Coronary artery (tissue), 2 donors: ENCODE results near the gene RAB15.

ENCODE experiments used
- DNase-seq: peaks from one replicate; pipeline ENCODE4 v3.0.0-alpha.2; 2017; ENCODE audit warnings: low spot score
- H3K27ac ChIP-seq, 2 donors: fragments of 200-600 bp; sonication (generic); one replicate each; pipeline ENCODE4 v1.5.1; 2016 to 2019
- H3K4me3 ChIP-seq: fragments of 200-600 bp; sonication (generic); 2 replicates; pipeline ENCODE4 v1.5.1; 2016; ENCODE audit warnings: mild to moderate bottlenecking, moderate library complexity
- TF ChIP-seq, protein P1 (sequence below): fragments of 200-600 bp; sonication (generic); IDR thresholded peaks from one replicate; pipeline ENCODE4 v1.5.1; 2019; ENCODE audit warnings: antibody characterized with exemption

Gene RAB15

DNA sequence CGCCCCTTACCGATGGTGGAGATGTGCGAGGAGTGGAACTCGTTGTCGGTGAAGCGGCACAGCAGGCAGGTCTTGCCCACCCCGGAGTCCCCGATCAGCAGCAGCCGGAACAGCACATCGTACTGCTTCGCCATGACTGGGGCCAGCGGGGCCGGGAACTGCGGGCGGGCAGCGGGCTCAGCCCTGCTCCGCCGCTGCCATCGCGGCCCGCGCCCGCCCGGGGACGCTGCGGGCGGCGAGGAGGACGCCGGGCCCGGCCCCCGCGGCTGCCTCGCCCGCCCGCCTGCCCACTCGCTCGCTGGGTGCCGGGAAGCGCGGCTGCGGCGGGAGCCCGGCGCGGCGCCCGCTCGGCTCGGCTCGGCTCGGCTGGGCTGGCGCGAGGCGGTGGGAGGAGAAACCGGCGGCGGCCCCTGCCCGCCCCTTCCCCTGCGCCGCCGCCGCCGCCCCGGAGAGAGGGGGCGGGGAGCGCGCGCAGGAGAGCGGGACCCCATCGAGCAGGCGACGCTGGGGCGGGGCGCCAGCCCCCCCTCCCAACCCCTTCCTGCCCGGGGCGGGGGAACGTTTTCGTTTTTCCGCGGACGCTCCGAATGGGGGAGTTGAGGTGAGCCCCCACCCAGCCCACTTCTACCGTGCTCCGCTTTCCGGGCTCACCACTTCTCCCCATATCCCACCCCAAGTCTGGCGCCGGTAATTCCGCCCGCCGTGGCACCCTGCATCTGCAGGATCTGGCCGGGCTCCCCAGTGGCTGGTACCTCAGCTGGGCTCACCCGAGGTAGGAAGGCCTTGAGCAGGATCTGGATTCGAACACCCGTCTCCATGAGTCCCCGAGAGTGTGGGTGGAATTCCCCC is at the start of gene RAB15:
Gene RAB15 (minus strand): TSS at position 394 of the 849 bp plus-strand sequence. CDS start 260 bp downstream, at position 134.
- H3K4me3 ChIP-seq = peak within 1 kb of the TSS; percentile 86
- TF ChIP-seq, protein P1, sequence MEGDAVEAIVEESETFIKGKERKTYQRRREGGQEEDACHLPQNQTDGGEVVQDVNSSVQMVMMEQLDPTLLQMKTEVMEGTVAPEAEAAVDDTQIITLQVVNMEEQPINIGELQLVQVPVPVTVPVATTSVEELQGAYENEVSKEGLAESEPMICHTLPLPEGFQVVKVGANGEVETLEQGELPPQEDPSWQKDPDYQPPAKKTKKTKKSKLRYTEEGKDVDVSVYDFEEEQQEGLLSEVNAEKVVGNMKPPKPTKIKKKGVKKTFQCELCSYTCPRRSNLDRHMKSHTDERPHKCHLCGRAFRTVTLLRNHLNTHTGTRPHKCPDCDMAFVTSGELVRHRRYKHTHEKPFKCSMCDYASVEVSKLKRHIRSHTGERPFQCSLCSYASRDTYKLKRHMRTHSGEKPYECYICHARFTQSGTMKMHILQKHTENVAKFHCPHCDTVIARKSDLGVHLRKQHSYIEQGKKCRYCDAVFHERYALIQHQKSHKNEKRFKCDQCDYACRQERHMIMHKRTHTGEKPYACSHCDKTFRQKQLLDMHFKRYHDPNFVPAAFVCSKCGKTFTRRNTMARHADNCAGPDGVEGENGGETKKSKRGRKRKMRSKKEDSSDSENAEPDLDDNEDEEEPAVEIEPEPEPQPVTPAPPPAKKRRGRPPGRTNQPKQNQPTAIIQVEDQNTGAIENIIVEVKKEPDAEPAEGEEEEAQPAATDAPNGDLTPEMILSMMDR = no peak
- peak; percentile 72 for DNase-seq
- peak within 1 kb of the TSS; percentile 18 to 50 for H3K27ac ChIP-seq

DNA sequence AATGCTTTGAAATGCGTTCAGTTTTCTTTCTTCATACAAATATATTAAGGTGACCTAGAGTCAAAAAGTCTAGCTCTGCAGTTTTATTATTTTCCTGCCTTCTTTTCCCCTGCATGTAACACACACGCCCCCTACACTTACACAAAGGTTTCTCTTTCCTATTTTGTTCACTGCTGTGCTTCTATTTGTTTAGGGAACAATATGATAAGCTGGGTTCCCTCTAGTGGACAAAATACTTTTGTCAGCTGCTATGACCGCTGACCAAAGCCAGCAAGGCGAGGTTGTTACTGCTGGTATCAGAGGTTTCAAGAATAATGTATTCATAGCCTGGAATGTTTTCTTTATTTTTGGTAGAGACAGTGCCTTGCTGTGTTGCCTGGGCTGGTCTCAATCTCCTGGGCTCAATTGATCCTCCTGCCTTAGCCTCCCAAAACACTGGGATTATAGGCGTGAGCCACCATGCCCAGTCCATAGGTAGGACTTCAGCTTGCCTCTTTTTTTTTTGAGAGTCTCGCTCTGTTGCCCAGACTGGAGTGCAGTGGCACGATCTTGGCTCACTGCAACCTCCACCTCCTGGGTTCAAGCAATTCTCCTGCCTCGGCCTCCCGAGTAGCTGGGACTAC is 47.9 kb upstream of the RAB15 start:
- H3K4me3 ChIP-seq = no peak overlapping the region
- no peak for DNase-seq
- TF ChIP-seq, protein P1 = peak; percentile 40
- no peak overlapping the region for H3K27ac ChIP-seq

DNA sequence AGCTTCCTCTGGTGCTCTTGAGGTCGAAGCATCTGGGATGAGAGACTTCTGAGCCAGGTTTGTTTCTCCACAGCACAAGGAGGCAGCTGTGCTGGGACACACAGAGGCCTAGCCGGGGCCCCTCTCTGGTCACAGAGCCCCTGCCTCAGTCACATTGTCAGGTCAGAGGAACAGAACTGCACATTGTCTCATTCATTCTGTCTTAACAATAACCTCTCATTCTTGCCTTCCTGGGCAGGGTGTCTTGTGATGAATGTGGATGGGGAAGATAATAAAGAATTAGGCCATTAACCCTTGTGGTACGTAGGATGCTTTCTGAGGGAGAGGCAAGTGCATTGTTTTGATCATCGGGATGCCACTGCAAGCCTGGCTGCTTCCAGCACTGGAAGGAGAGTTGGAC is 44.3 kb upstream of the RAB15 start:
- DNase-seq = no peak
- TF ChIP-seq, protein P1 = no peak
- H3K27ac ChIP-seq = no peak overlapping the region
- H3K4me3 ChIP-seq = no peak overlapping the region

DNA sequence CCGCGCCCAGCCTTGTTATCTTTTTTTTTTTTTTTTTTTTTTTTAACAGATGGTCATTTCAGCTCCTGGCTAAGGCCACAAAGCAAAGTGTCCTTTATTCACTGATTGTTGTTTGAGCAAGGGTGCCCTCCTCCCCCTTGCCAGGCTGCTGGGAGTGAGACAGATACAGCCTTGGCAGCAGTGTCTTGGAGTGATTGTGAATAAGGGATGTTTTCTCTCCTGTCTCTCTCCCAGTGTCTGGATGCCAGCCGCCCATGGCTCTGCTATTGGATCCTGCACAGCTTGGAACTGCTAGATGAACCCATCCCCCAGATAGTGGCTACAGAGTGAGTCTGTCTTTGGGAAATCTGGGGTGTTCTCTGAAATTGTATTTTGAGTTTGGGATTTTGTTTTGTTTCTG is 43.3 kb upstream of the RAB15 start:
- Histone ChIP-seq H3K27ac (no peak overlapping the region), H3K4me3 (no peak overlapping the region)
- no peak for DNase-seq
- TF ChIP-seq, protein P1 = no peak

DNA sequence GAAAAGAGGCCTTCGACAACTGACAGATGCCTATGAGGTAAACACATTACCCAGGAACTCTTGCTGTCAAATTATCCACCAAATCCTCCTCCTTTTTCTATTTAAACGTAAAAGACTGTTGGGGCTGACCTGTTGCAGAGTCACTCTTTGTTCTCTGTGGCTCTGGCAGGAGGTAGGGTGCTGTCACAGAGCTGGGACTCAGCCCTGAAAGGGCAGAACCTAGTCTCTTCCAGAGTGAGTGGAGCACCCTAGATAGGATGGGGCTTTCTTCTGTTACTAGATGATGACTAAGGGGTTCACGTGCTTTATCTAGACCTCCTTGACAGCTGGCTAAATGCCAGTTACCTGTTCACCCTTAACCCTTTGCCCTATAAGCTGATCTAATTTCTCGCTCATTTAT is 40.2 kb upstream of the RAB15 start:
- Histone ChIP-seq H3K27ac (no peak overlapping the region), H3K4me3 (no peak overlapping the region)
- TF ChIP-seq, protein P1 = no peak
- no peak for DNase-seq

DNA sequence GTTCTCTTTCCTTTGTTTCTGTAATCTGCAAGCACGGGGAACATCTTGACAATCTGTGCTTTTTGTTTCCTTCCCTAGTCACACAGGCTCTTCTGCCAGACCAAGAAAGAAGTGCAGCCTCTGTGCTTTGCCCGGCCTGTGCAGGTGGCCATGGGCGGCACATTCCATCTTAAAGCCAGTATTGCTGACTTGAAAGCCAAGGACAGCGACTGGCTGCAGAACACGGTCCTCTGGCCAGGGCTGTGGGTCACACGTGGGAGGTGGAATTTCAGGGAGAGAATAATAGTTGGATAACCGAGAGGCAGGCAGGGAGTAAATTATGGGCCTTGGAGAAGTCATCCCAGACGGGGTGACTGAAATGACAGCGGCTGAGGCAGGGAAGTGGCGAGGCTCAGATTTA is 39.4 kb upstream of the RAB15 start:
- DNase-seq = no peak
- TF ChIP-seq, protein P1 = no peak
- no peak overlapping the region for H3K27ac ChIP-seq
- no peak overlapping the region for H3K4me3 ChIP-seq
